GM19463 (cell line): Measurements from ENCODE around the gene SSTR4.

ENCODE experiments used
- ATAC-seq: cut with Tn5 transposase; IDR thresholded peaks from one replicate; pipeline ENCODE4 v1.9.1; 2021; ENCODE audit warnings: mild to moderate bottlenecking, moderate library complexity; ENCODE audit not compliant: unreplicated experiment

Gene SSTR4

DNA sequence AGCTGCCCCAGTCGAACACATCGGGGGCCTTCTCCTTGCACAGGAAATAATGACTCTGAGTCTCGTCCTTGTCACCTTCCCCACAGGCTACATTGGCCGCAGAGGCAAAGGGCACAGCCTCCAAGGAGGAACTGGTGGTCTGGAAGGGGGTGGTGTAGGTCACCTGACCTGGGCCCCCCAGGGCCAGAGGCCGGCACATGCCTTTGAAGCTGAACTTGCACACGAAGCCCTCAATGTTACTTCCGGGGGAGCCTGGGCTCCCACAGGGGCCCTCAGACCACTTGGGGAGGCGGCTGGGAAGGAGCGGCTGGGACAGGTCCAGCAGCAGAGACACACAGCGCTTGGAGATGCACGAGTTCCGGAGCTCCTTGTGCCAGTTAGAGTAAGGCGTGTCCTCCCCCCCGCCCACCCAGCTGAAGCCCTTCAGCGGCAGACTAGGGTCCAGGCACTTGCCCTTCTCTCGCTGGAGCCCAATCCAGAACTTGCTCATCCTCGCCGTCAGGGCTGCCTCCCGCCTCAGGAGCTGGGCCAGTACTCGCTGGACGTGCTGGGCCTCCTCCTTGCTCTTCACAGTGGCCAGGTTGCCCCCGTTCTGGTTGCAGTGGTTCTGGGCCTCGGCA is 50.4 kb downstream of the SSTR4 start:
- no peak for ATAC-seq

GRCh38 chr20:23086056-23086566 is 51.0 kb downstream of the SSTR4 start, which contains the start of gene CD93:
Gene CD93, minus strand, starts transcription at chr20:23086324. Its CDS starts 132 bp downstream, at chr20:23086192.
- ATAC-seq = no peak

DNA sequence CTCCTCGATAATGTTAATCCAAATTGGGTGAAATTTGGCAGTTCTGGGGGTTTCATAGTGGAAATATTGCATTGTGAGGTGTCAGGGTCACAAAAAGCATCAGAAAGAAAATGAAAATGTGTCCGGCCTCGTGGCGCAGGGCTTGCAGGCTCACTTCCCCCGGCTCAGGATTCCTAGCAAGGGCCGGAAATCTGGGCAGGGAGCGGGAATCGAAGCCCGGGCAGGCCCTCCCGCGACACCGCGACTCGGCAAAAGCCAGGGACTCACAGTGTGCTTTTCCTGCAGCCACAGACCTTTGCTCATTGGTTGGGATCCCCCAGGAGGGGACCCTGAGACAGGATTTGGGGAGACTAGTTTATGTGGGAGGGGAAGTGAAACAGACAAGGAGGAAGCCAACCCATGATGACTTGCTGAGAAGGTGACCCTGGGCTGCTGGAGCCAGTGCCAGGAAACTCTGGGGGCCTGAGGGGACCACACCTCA is 51.9 kb downstream of the SSTR4 start:
- no peak for ATAC-seq

GRCh38 chr20:23087587-23088251 is 52.6 kb downstream of the SSTR4 start:
- no peak for ATAC-seq
